Measurements from ENCODE around the gene WRNIP1. TPM values are rescaled to one million over a fixed set of nuclear protein-coding genes. Genes with fewer than 3 reads are reported as not detected.

The WRNIP1 gene
- total and polyA plus RNA-seq, 2 of the 13 experiments (the other 11 are each of a cell fraction or from before 2014, with no cell fraction given) = 77.7 to 90.3 TPM

DNA sequence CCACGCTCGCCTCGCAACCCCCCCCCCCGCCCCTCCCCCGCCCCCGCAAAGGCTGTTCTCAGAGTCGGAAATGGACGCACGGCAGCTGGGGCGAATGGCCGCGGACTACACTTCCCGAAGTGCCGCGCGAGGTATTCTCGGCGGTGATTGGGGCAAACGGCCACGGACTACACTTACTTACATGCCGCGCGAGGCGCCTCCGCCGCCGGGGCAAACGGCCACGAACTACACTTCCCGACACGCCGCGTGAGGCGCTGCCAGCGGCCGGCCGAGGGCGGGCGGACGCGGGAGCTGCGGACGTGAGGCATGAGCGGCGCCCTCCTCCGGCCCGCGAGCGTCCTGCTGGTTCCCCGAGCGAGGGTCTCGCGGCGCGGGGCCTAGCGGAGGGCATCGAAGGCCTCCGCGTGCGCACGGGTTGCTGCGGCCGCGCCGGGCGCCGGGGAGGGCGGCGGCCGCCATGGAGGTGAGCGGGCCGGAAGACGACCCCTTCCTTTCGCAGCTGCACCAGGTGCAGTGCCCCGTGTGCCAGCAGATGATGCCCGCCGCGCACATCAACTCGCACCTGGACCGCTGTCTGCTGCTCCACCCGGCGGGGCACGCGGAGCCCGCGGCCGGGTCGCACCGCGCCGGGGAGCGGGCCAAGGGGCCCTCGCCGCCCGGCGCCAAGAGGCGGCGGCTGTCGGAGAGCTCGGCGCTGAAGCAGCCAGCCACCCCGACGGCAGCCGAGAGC is at the start of gene WRNIP1 (continued):
- TF ChIP-seq ZMYM3 (CRISPR knock-in tag; IDR thresholded peaks at IDR 0.05) (0 out of 2 replicates have a peak, but pooled peaks have one; percentile 19), SP140L (CRISPR knock-in tag; IDR thresholded peaks at IDR 0.05; ENCODE audit: borderline replicate concordance) (no peak), FOXJ3 (CRISPR knock-in tag; IDR thresholded peaks at IDR 0.05; ENCODE audit: borderline replicate concordance) (no peak), KLF15 (CRISPR knock-in tag; IDR thresholded peaks at IDR 0.05; ENCODE audit: borderline replicate concordance) (no peak; the same call in 1 of the 2 replicates), ZNF605 (CRISPR knock-in tag; IDR thresholded peaks at IDR 0.05) (no peak), PAX8 (CRISPR knock-in tag; IDR thresholded peaks at IDR 0.05; ENCODE audit: borderline replicate concordance) (0 out of 2 replicates have a peak, but pooled peaks have one; percentile 96), GABPA (IDR thresholded peaks at IDR 0.05; ENCODE audit: low read depth, low read length) (no peak), GABPA (CRISPR knock-in tag; IDR thresholded peaks at IDR 0.05; ENCODE audit: low read depth) (peak; percentile 85), ZKSCAN8 (CRISPR knock-in tag; IDR thresholded peaks at IDR 0.05; ENCODE audit: borderline replicate concordance) (no peak), BRD4 (CRISPR knock-in tag; IDR thresholded peaks at IDR 0.05) (peak; percentile 66; the same call in 1 of the 2 replicates), ZNF12 (CRISPR knock-in tag; IDR thresholded peaks at IDR 0.05) (no peak)
- TF ChIP-seq, protein P1, sequence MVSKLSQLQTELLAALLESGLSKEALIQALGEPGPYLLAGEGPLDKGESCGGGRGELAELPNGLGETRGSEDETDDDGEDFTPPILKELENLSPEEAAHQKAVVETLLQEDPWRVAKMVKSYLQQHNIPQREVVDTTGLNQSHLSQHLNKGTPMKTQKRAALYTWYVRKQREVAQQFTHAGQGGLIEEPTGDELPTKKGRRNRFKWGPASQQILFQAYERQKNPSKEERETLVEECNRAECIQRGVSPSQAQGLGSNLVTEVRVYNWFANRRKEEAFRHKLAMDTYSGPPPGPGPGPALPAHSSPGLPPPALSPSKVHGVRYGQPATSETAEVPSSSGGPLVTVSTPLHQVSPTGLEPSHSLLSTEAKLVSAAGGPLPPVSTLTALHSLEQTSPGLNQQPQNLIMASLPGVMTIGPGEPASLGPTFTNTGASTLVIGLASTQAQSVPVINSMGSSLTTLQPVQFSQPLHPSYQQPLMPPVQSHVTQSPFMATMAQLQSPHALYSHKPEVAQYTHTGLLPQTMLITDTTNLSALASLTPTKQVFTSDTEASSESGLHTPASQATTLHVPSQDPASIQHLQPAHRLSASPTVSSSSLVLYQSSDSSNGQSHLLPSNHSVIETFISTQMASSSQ (IDR thresholded peaks at IDR 0.05; ENCODE audit: low read depth) = 0 out of 2 replicates have a peak, but pooled peaks have one; percentile 15
- TF ChIP-seq, protein P1 (CRISPR knock-in tag; IDR thresholded peaks at IDR 0.05; ENCODE audit: borderline replicate concordance) = peak; percentile 83; the same call in 1 of the 2 replicates
- TF ChIP-seq, protein P2, sequence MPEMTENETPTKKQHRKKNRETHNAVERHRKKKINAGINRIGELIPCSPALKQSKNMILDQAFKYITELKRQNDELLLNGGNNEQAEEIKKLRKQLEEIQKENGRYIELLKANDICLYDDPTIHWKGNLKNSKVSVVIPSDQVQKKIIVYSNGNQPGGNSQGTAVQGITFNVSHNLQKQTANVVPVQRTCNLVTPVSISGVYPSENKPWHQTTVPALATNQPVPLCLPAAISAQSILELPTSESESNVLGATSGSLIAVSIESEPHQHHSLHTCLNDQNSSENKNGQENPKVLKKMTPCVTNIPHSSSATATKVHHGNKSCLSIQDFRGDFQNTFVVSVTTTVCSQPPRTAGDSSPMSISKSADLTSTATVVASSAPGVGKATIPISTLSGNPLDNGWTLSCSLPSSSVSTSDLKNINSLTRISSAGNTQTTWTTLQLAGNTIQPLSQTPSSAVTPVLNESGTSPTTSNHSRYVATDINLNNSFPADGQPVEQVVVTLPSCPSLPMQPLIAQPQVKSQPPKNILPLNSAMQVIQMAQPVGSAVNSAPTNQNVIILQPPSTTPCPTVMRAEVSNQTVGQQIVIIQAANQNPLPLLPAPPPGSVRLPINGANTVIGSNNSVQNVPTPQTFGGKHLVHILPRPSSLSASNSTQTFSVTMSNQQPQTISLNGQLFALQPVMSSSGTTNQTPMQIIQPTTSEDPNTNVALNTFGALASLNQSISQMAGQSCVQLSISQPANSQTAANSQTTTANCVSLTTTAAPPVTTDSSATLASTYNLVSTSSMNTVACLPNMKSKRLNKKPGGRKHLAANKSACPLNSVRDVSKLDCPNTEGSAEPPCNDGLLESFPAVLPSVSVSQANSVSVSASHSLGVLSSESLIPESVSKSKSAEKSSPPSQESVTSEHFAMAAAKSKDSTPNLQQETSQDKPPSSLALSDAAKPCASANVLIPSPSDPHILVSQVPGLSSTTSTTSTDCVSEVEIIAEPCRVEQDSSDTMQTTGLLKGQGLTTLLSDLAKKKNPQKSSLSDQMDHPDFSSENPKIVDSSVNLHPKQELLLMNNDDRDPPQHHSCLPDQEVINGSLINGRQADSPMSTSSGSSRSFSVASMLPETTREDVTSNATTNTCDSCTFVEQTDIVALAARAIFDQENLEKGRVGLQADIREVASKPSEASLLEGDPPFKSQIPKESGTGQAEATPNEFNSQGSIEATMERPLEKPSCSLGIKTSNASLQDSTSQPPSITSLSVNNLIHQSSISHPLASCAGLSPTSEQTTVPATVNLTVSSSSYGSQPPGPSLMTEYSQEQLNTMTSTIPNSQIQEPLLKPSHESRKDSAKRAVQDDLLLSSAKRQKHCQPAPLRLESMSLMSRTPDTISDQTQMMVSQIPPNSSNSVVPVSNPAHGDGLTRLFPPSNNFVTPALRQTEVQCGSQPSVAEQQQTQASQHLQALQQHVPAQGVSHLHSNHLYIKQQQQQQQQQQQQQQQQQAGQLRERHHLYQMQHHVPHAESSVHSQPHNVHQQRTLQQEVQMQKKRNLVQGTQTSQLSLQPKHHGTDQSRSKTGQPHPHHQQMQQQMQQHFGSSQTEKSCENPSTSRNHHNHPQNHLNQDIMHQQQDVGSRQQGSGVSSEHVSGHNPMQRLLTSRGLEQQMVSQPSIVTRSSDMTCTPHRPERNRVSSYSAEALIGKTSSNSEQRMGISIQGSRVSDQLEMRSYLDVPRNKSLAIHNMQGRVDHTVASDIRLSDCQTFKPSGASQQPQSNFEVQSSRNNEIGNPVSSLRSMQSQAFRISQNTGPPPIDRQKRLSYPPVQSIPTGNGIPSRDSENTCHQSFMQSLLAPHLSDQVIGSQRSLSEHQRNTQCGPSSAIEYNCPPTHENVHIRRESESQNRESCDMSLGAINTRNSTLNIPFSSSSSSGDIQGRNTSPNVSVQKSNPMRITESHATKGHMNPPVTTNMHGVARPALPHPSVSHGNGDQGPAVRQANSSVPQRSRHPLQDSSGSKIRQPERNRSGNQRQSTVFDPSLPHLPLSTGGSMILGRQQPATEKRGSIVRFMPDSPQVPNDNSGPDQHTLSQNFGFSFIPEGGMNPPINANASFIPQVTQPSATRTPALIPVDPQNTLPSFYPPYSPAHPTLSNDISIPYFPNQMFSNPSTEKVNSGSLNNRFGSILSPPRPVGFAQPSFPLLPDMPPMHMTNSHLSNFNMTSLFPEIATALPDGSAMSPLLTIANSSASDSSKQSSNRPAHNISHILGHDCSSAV (CRISPR knock-in tag; IDR thresholded peaks at IDR 0.05; ENCODE audit: borderline replicate concordance) = 0 out of 2 replicates have a peak, but pooled peaks have one; percentile 21
- TF ChIP-seq, protein P3, sequence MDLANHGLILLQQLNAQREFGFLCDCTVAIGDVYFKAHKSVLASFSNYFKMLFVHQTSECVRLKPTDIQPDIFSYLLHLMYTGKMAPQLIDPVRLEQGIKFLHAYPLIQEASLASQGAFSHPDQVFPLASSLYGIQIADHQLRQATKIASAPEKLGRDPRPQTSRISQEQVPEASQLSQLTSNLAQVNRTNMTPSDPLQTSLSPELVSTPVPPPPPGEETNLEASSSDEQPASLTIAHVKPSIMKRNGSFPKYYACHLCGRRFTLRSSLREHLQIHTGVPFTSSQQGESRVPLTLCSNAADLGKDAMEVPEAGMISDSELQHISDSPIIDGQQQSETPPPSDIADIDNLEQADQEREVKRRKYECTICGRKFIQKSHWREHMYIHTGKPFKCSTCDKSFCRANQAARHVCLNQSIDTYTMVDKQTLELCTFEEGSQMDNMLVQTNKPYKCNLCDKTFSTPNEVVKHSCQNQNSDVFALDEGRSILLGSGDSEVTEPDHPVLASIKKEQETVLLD (CRISPR knock-in tag; IDR thresholded peaks at IDR 0.05; ENCODE audit: low read depth) = peak; percentile 78

Data from HepG2 (cell line).